Measurements from ENCODE around the gene IP6K3.

Gene IP6K3

DNA sequence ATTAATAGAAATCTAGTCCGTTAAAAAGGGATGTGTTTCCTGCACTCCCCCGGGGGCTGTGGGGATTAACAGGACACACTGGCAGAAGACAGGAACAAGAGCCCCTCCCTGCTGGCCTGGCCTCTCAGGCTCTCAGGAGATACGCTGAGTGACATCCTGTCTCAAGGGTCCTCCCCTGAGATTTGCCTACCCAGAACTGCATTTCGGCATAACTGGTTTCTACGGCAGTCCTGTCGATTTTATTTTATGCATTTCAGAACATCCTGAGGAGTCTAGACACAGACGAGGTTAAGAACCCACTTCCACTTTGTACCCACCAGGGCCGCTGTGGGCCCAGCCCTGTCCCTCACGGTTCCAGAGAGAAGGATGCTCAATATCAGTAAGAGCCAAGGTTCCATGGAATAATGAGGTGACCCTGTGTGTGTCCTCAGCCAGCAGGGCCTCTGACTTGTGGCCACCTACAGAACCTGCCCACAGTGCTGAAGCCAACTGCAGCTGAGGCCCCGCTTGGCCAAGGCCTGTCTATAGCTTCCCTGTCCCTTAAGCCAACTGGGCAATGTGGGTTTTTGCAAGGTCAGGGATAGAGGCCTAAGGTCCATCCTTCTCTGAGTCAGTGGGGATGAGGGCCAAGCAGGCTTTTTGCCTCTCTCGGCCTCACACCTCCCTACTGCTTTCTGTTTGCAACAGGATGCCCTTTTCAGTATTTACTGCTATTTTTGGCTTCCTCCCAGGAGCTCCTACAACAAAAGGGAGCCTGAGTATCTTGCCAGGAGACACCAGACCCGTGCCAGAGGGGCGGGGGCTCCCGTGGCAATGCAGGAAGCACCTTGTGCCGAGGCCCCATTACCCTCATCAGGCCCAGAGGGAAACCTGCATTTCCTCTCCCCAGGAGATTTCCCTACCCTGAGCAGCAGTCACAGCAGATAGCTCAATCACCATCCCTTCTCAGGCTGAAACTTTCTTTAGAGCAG, 49.9 kb downstream of the IP6K3 start:
- DNase-seq, result peak in 3 of 10 donors; percentile 24 to 80 (median 63)
- intact Hi-C loops (cut with DNase I), result no loop called here

DNA sequence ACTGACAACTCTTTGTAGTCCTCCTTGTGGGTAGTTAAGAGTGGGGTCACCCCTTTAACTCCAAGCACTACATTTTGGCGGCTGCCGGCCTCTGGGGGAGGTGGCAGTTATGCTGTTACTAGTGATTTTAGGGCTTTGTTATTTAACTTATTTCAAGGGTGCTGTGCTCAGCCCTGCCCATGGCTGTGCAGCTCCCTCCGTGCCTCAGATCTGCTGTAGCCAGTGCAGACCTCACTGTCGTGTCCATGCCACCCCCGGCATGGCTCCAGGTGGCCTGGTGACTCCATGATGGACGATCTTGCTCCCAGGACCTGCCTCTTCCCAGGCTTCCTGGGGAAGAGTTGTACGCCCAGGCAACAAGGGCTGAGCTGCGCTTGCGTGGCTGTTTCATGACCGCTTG, 50.6 kb downstream of the IP6K3 start:
- DNase-seq, result peak in 3 of 10 donors; percentile 17 to 52 (median 52)
- intact Hi-C loops (cut with DNase I), result no loop called here

DNA sequence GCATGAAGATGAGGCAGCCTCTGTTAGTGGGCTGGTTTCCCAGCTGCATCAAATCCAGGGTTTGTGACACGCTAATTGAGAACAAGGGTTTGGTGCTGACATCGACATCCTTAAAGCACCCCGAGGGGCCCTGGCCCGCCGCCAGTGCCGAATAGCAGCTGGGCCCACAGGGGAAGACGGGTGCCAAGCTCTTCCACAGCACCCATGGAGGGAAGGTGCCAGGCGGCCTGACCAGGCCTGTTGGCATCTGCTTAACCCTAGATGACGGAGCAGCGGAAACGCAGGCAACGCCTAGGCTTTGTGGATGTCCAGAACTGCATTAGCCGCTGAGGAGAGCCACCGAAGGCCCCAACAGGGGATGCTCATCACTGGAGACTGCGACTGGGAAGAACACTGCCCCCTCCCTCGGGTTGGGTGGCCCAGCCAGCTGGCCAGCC, 51.2 kb downstream of the IP6K3 start:
- DNase-seq, result peak in 7 of 10 donors; percentile 26 to 90 (median 44)
- intact Hi-C loops (cut with DNase I), result no loop called here

DNA sequence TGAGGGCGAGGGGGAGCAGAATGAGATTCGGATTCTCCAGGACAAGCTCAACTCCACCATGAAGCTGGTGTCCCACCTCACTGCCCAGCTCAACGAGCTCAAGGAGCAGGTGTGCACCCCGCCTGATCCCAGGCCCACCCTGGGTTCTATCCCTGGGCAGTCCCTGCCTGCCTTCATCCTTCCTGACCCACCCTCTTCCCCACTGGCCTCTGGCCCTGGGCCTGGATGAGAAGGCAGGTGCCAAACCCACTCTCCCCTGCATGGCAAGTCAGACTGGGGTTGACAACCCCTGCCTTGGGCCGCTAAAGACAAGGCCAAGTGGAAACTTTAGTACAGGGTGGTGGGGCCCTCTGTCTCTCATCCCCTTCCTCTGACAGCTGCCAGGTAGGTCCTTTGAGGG, 51.7 kb downstream of the IP6K3 start:
- intact Hi-C loops (cut with DNase I), result no loop called here
- peak in 2 of 10 donors; percentile 0 to 35 for DNase-seq

- peak in 3 of 10 donors; percentile 78 to 86 (median 83) for DNase-seq
- intact Hi-C loops (cut with DNase I), result no loop called here
These were observed 52.2 kb downstream of the IP6K3 start for GRCh38 chr6:33694401-33694931.

DNA sequence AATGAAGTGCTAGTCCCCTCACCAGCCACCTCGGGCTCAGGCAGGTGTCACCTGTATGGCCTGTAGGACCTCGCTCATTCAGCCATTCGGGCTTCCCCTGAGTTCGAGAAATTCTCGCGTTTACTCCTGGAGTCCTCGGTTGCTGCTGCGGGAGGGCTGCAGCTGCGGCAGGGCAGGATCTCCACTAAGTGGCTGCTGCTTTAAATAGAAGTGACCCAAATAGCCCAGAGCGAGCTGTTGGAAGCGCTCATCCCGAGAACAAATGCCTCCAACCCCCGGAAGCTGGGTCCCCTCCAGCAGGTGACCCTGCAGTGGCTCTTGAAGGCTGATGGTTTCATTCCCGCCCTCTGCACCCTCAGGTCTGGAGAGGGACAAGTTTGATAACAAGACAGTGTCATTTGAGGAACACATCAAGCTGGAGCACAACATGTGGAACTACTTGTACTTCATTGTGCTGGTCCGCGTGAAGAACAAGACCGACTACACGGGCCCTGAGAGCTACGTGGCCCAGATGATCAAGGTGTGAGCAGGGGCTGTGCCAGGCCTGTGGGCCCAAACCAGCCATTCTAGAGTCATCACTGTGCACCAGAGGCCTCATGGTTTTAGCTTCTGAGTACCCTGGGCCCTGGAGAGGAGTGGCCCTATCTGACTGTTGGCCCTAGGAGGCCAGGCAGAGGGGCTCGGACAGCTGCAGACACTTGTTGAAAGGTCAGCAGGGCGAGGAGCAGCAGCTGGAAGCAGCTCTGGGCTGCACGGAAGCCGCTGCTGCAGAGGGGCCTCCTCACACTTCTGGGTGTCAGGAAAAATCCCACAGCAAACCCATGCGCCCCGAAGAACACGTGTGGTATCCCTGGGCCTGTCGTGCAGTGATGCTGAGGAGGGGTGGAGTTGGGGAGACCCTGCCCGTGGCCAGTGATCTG, 53.3 kb downstream of the IP6K3 start:
- intact Hi-C loops (cut with DNase I), result no loop called here
- DNase-seq, result peak in 5 of 10 donors; percentile 22 to 88 (median 28)

DNA sequence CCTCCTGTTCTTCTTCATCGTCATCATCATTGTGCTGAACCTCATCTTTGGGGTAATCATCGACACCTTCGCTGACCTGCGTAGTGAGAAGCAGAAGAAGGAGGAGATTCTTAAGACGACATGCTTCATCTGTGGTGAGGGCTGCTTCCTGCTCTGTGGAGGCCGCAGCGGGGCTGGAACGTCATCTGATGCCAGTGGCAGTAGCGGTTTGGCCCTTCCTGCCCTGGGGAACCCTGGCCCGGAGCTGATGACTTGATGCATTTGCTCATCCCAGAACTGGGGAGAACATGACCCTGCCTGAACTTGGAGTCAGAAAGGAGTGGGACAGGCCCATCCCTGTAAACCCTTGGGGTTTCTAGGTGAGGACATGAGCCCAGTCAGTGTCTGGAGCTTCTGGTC, 53.9 kb downstream of the IP6K3 start:
- intact Hi-C loops (cut with DNase I), result no loop called here
- DNase-seq, result peak in 3 of 10 donors; percentile 25 to 69 (median 64)

DNA sequence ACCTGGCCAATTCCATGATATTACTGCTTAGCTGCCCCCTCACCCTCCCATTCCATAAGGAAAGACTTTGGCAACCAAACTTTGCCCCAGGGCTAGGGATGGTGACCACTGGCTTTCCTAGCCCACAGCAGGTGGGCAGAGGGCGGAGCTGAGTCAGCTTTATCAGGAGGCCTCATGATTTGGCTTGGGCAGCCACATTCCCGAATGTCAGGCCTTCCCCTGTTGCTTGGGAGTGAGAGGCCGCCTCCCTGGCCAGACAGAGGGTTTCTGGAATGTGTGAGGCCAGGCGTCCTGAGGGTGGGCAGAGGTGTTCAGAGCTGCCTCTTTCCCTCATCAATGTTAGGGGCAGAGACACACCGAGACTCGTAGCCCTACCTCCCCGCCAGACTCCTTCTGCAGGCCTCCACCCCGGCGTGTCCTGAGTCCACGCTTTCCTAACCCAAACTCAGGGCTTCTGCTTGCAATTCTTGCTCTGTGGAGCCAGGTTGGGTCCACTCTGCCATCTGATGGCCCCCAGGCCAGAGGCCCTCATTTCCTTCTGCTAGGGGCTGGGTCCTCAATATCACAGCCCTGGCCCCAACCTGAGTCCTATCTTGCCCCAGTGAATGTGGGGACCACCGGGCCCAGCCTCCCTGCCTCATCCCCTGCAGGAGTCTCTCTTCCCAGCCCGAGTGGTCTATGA, 54.5 kb downstream of the IP6K3 start:
- intact Hi-C loops (cut with DNase I), result no loop called here
- DNase-seq, result peak in 3 of 10 donors; percentile 1 to 75 (median 37)

- DNase-seq, result peak in 3 of 10 donors; percentile 42 to 62 (median 60)
- intact Hi-C loops (cut with DNase I), result no loop called here
These were observed 55.1 kb downstream of the IP6K3 start for GRCh38 chr6:33691456-33692077.

- DNase-seq, result peak in 2 of 10 donors; percentile 62 to 72
- intact Hi-C loops (cut with DNase I), result no loop called here
These were observed 55.9 kb downstream of the IP6K3 start for GRCh38 chr6:33690766-33691165.

DNA sequence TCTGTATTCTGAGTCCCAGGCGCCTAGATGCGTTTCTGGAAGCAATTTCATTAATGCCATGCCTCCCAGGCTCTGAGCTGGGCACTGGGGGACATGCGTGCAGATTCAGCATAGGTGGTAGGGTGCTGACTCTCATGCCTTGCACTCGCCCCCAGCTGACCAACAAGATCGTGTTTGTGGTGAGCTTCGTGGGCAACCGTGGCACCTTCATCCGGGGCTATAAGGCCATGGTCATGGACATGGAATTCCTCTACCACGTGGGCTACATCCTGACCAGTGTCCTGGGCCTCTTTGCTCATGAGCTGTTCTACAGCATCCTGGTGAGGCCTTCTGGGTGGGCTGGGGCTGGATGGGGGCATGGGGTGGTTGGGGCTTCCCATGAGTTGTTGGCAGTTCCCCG, 56.8 kb downstream of the IP6K3 start:
- intact Hi-C loops (cut with DNase I), result no loop called here
- peak in 4 of 10 donors; percentile 4 to 76 (median 44) for DNase-seq

GRCh38 chr6:33689148-33689494, 57.6 kb downstream of the IP6K3 start:
- intact Hi-C loops (cut with DNase I), result no loop called here
- DNase-seq, result peak in 7 of 10 donors; percentile 29 to 87 (median 47)

- intact Hi-C loops (cut with DNase I), result no loop called here
- peak in 2 of 10 donors; percentile 60 to 69 for DNase-seq
These were observed 58.1 kb downstream of the IP6K3 start for GRCh38 chr6:33688451-33689147.

- intact Hi-C loops (cut with DNase I), result no loop called here
- DNase-seq, result peak in 2 of 10 donors; percentile 64 to 72
These were observed 58.7 kb downstream of the IP6K3 start for GRCh38 chr6:33688006-33688405.

DNA sequence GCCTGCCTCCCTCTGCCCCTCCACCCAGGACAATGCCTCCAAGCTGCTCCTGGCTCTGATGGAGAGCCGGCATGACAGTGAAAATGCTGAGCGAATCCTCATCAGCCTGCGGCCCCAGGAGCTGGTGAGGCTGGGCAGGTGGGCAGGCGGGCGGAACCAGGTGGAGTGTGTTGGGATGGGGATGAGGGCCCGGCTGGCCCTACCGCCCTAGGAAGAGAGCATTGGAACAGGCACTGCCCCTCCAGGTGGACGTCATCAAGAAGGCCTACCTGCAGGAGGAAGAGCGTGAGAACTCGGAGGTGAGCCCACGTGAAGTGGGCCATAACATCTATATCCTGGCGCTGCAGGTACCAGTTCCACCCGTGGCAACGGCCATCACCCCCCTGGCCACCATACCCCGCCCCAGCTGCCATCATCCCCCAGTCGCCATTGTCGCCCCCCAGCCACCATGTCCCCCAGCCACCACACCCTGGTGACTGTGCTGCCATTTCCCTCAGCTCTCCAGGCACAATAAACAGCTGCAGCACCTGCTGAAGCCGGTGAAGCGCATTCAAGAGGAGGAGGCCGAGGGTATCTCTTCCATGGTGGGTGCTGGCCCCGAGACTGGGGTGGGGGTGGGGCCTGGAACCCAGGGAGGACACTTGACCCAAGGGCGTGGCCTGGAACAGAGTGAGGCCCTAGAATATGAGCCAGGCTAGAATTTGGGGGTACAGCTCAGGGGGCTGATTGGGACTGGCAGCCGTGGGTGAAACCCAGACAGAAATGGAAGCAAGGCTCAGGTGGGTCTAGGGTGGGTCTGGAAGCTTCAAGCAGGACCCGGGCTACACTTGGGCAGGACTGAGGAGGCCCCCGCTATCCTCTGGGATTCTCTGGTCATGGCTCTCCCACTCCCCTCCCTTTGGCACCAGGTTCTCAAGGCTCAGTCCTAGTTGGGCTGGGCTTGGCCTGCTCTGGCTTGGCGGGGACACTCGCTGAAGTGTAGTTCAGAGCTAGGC, 59.4 kb downstream of the IP6K3 start:
- DNase-seq, result peak in 2 of 10 donors; percentile 57 to 77
- intact Hi-C loops (cut with DNase I), result no loop called here

DNA sequence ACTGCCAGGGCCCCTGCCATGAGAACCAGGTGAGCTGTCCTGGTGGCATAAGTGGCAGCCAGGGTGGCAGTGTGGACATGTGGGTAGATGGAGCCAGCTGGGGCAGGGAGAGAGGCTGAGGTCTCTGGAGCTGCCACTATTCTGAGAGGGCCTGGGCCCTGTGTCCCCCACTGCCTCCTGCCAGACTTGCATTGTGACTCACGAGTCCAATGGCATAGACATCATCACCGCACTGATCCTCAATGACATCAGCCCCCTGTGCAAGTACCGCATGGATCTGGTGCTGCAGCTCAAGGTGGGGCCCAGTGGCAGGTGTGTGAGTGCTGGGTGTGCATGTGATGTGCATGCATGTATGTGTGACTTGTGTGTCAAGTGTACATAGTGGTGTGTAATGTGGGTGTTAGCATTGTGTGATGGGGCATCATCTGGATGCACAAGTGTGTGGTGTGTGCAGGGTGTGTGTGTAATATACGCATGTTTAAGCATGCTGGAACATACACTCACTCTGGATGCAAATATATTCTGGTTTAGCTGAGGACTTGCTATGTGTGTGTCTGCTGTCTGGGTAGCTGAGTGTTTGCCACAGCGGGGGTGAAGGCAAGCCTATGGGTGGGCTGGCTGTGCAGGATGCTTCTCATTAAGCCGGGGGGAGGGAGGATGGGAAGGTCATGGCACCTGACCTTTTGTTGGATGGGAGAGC, 60.3 kb downstream of the IP6K3 start:
- peak in 1 of 10 donors; percentile 78 for DNase-seq
- intact Hi-C loops (cut with DNase I), result no loop called here

All from posterior cingulate gyrus (tissue), 11 donors.